ENCODE measurements around the gene CYP11A1.

DNA sequence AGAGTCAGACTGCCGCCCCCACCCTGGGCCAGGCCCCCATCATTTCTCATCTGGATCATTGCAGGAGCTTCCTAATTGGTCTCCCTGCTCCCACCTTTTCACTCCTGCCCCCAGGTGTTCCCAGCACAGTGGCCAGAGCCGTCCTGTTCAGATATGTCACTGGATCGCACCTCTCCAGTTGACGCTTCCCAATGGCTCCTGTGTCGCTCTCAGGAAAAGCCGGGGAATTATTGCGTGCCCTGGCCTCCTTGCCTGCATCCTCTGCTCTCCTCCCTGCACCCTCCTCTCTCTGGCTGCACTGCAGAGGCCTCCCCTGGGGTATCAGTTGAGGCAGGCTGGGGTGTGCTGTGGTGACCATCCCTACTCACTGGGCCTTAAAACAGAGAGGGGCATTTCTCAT lies 25.5 kb upstream of the CYP11A1 start:
- TF ChIP-seq, protein P1, sequence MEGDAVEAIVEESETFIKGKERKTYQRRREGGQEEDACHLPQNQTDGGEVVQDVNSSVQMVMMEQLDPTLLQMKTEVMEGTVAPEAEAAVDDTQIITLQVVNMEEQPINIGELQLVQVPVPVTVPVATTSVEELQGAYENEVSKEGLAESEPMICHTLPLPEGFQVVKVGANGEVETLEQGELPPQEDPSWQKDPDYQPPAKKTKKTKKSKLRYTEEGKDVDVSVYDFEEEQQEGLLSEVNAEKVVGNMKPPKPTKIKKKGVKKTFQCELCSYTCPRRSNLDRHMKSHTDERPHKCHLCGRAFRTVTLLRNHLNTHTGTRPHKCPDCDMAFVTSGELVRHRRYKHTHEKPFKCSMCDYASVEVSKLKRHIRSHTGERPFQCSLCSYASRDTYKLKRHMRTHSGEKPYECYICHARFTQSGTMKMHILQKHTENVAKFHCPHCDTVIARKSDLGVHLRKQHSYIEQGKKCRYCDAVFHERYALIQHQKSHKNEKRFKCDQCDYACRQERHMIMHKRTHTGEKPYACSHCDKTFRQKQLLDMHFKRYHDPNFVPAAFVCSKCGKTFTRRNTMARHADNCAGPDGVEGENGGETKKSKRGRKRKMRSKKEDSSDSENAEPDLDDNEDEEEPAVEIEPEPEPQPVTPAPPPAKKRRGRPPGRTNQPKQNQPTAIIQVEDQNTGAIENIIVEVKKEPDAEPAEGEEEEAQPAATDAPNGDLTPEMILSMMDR (conservative IDR thresholded peaks at IDR 0.05): no peak
- TF ChIP-seq ZFX (IDR thresholded peaks at IDR 0.05): no peak
